Calu3 (cell line): ENCODE results near the gene TEKT5. TPM values are rescaled to one million over a fixed set of nuclear protein-coding genes. Genes with fewer than 3 reads are reported as not detected.

ENCODE experiments used
- BruUV-seq: library from RNA; stranded (reverse); fragments of 400-500 nt; replicated peaks from 2 replicates; lab custom pipeline; 2021; lab: Mats Ljungman, UMichigan
- CTCF ChIA-PET: fragments of 300-600 bp; sonication (Branson Sonifier 250); formaldehyde crosslinking; loops from one replicate; lab custom pipeline; 2022; ENCODE audit warnings: antibody characterized with exemption; lab: Charles Lee
- DNase-seq: peaks from one replicate; pipeline ENCODE4 v3.0.0; 2022
- H3K27ac Mint-ChIP-seq: one replicate; pipeline ENCODE4 v1.8.0; 2022; ENCODE audit warnings: mixed read lengths; ENCODE audit not compliant: unreplicated experiment
- H3K27me3 Mint-ChIP-seq: one replicate; pipeline ENCODE4 v1.8.0; 2022; ENCODE audit warnings: mixed read lengths; ENCODE audit not compliant: unreplicated experiment
- H3K36me3 Mint-ChIP-seq: one replicate; pipeline ENCODE4 v1.8.0; 2022; ENCODE audit warnings: mild to moderate bottlenecking, moderate library complexity, mixed read lengths; ENCODE audit not compliant: insufficient read depth, unreplicated experiment
- H3K4me1 Mint-ChIP-seq: one replicate; pipeline ENCODE4 v1.8.0; 2022; ENCODE audit warnings: mild to moderate bottlenecking, low read depth, mixed read lengths; ENCODE audit not compliant: unreplicated experiment
- H3K4me3 Mint-ChIP-seq: one replicate; pipeline ENCODE4 v1.8.0; 2022; ENCODE audit warnings: mild to moderate bottlenecking, low read depth, moderate library complexity, mixed read lengths; ENCODE audit not compliant: unreplicated experiment
- H3K9me3 Mint-ChIP-seq: one replicate; pipeline ENCODE4 v1.8.0; 2022; ENCODE audit warnings: low read depth, mixed read lengths; ENCODE audit not compliant: unreplicated experiment
- intact Hi-C: fragments of 100-400 bp; cut with micrococcal nuclease; formaldehyde crosslinking; loops from one replicate; pipeline ENCODE4 v1.10.0; 2022; ENCODE audit not compliant: unreplicated experiment
- total RNA-seq: library from RNA; stranded (reverse); gene quantifications from 2 replicates; pipeline ENCODE4 v1.2.3, GENCODE V29; 2022
- TF ChIP-seq, protein P1 (sequence below): fragments of 200-600 bp; IDR thresholded peaks from one replicate; pipeline ENCODE4 v1.8.0; 2022; ENCODE audit warnings: antibody characterized with exemption; ENCODE audit not compliant: unreplicated experiment

TEKT5 gene
- total RNA-seq, 1 experiment from 2014 or later: not detected

DNA sequence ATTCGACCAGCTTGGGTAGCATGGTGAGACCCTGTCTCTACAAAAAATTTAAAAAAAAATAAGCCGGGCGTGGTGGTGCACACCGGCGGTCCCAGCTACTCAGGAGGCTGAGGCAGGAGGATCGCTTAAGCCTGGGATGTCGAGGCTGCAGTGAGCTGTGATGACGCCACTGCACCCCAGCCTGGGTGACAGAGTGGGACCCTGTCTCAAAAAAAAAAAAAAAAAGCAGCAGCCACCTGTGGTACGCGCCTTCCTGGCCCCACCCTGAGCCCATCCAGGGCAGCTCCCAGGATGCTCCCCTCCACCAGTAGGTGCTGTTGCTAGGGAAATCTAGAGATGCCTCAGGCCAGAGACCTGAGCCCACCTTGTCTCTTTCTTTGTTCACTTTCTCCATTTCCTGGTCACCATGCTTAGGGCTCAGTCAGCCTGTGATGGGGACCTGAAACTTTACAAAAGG lies 47.4 kb downstream of the TEKT5 start:
- Mint-ChIP-seq H3K4me3 (no peak overlapping the region), H3K4me1 (peaks cover 5% of the 10 kb centered on the region), H3K9me3 (no peaks in the 10 kb centered on the region), H3K36me3 (no peaks in the 10 kb centered on the region), H3K27ac (no peak overlapping the region), H3K27me3 (no peaks in the 10 kb centered on the region)
- DNase-seq: no peak
- CTCF ChIA-PET: no interaction called here
- intact Hi-C loops: no loop called here
- BruUV-seq: no TSS peak
- TF ChIP-seq, protein P1, sequence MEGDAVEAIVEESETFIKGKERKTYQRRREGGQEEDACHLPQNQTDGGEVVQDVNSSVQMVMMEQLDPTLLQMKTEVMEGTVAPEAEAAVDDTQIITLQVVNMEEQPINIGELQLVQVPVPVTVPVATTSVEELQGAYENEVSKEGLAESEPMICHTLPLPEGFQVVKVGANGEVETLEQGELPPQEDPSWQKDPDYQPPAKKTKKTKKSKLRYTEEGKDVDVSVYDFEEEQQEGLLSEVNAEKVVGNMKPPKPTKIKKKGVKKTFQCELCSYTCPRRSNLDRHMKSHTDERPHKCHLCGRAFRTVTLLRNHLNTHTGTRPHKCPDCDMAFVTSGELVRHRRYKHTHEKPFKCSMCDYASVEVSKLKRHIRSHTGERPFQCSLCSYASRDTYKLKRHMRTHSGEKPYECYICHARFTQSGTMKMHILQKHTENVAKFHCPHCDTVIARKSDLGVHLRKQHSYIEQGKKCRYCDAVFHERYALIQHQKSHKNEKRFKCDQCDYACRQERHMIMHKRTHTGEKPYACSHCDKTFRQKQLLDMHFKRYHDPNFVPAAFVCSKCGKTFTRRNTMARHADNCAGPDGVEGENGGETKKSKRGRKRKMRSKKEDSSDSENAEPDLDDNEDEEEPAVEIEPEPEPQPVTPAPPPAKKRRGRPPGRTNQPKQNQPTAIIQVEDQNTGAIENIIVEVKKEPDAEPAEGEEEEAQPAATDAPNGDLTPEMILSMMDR: no peak

DNA sequence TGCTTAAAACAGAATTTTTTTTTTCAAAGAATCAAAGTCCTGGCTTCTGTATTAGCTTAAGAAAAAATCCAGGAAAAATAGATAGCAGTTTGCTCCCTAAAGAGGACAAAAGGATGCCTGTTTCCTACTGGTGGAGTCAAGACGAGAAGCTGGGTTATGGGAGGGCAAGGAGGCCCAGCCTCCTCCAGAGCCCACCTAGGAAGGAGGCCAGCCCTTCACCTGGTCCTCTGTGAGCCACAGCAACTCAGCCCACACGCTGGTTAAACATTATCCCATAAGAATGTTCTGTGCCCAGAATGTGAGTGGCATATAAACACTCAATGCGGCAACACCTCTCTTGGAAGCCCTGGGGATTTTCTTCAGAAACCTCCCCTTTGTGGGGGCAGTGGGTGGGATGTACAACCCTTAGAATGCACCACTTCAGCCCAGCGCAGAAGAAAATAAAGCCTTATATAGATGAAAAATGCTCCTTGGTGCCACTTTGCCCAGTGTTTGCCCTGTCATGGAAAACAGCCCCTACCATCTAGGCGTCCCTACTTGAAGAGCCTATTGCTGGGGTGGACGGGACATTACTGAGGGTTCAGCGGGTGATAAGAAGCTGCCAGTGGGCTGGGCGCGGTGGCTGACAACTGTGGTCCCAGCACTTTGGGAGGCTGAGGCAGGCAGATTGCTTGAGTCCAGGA lies 48.0 kb downstream of the TEKT5 start:
- Mint-ChIP-seq H3K27ac (no peak overlapping the region), H3K4me3 (no peak overlapping the region), H3K4me1 (no peaks in the 10 kb centered on the region), H3K36me3 (no peaks in the 10 kb centered on the region), H3K27me3 (no peaks in the 10 kb centered on the region), H3K9me3 (no peaks in the 10 kb centered on the region)
- peak; percentile 34 for DNase-seq
- TF ChIP-seq, protein P1: no peak
- intact Hi-C loops: no loop called here
- BruUV-seq: no TSS peak
- CTCF ChIA-PET: interaction anchor here (0.9 kb wide), 1 partner anchor 23 kb away, joined by 4 read pairs; no protein-coding TSS in a partner anchor

DNA sequence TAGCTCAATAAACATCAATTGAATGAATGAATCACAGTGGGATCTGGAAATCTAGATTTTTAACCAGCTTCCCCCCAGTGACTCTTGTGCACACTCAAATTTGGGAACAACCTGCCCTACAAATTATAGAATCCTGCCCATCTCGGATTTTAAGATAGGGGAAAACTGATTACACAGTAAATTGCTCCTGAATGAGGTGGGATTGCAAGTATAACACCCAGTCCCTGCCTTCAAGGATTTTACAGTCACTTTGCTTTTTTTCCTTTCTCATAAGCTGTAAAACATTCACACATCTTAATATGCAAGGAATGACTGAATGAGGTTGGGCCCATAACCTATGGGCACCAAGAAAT lies 48.5 kb downstream of the TEKT5 start:
- Mint-ChIP-seq H3K36me3 (no peaks in the 10 kb centered on the region), H3K4me3 (no peak overlapping the region), H3K9me3 (no peaks in the 10 kb centered on the region), H3K27ac (no peak overlapping the region), H3K4me1 (no peaks in the 10 kb centered on the region), H3K27me3 (no peaks in the 10 kb centered on the region)
- no peak for DNase-seq
- intact Hi-C loops: no loop called here
- TF ChIP-seq, protein P1: no peak
- BruUV-seq: no TSS peak
- CTCF ChIA-PET: interaction anchor here (0.9 kb wide), 1 partner anchor 22 kb away, joined by 4 read pairs; no protein-coding TSS in a partner anchor

DNA sequence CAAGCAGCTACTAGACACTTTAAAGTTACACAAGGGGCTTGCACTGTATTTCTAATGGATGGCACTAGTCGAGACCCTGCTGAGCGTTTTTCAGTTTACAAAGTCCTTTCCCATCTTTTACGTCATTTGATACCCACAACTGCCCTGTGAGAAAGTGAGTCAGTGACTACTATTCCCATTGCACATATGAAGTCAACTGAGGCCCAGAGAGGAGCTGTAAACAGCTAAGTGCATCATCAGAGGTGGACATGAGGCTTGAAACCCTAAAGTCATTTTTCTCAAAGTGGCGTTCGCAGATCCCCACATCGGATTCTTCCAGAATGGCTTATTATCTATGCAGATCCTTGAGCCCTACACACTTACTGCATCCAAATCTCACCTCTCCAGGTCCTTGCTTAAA lies 50.6 kb downstream of the TEKT5 start:
- H3K36me3 Mint-ChIP-seq: no peaks in the 10 kb centered on the region
- BruUV-seq: no TSS peak
- TF ChIP-seq, protein P1: no peak
- no peak overlapping the region for H3K27ac Mint-ChIP-seq
- CTCF ChIA-PET: no interaction called here
- no peak overlapping the region for H3K4me3 Mint-ChIP-seq
- peaks cover 15% of the 10 kb centered on the region for H3K27me3 Mint-ChIP-seq
- no peak for DNase-seq
- H3K9me3 Mint-ChIP-seq: no peaks in the 10 kb centered on the region
- H3K4me1 Mint-ChIP-seq: no peaks in the 10 kb centered on the region
- intact Hi-C loops: no loop called here
